Right hindlimb (tissue), 1 donor: ENCODE measurements around the gene TOP3B.
"Not testable (repeated sequence)": the region's sequence is repeated elsewhere in the genome, so short reads cannot be mapped to it uniquely, and the experiment has no call there.

Experiments used
- DNase-seq: peaks from one replicate; pipeline ENCODE4 v3.0.0-alpha.2; 2018

TOP3B gene

DNA sequence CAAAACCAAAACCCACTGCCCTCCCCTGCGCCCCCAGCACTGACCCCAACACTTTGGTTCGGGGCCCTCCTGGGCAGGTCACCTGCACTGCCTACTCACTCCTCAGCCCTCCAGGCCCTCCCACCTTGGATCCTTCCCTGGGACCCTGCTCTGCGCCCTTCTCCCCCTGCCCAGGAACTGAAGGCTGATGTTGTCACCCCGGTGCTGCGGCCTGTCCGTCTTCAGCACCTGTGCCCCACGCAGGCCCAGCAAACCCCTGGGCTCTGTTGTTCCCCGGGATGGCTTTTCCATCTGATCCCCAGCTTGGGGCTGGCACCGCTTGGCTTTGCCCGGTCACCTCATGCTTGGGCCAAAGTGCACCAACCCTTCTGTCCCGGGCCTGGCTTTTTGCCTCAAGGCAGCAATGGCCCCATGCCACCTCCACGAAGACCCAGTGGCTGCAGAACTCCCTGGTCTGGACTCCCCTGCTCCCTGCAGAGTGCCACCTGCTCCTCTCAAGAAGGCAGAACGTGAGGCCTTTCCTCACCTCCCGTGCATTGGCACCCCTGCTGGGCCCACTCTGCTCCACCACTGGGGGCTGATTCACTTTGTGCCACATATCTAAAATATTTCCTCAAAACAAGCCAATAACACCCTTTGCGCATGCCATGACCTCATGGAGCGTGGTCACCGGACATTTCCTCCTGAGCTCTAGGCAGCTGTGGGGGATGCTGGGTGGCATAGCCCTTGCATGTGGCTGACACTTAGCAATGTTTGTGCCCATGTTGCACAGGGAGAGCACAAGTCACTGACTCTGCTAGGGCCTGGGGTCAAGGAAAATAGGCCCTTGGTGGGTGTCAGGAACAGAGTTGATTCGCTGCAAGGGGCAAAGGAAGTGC is 38.8 kb downstream of the TOP3B start:
- DNase-seq, result no peak

DNA sequence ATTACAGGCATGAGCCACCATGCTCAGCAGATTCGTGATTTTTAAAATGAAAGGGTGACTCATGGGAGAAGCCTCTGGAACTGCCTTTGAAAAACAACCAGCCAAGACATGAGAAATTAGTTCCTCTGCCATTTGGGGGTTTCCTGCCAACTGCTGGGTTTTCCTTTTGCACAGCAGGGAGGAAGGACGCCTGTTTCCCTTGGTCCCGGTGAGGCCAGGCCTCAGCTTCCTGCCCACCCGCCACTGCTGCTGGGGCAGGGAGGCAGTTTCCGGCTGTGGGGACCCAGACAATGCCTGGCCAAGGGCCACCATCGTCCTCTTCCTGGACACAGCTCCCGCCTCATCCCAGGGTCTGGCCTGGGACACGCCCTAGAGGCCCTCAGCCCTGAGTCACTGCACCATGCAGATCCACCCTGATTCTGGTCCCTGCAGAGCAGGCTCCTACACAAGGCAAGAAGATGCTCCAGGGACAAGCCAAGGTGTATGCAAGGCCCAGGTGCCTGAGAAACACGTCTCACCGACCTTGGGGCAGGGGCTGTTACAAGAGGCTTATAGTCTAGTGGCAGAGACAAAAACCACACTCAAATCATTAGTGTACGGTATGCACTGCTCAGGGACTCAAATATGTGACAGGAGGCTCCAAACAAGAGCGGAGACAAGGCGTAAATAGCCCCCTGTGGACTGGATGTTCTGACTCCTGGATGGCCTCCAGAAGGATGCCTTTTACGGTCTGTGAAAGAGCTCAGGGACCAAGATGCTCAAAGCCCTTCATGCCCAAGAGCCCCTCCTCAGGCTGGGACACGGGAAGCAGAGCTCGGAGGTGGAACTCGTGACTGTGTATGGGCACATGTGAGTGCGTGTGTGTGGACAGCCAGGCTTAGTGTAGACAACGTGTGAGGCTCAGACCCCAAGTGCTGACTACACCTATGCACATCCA is 39.9 kb downstream of the TOP3B start:
- DNase-seq, result peak; percentile 78

DNA sequence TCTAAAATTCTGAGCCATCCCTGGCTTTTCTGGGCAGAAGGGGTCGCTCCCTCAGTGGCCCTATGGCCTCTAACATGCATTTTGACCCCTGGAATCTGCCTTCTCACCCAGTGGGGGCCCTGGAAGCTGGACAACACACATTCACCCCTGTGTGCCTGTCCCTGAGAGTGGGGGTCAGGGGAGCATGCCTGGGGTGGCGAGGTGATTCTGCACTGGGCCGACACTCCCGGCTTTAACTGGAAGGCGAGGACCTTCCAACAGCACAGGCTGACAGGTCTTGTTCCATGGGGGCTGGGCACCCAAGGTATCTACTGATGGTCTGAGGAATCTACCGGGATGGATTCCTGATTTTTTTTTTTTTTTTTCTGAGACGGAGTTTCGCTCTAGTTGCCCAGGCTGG is 40.7 kb downstream of the TOP3B start:
- no peak for DNase-seq

DNA sequence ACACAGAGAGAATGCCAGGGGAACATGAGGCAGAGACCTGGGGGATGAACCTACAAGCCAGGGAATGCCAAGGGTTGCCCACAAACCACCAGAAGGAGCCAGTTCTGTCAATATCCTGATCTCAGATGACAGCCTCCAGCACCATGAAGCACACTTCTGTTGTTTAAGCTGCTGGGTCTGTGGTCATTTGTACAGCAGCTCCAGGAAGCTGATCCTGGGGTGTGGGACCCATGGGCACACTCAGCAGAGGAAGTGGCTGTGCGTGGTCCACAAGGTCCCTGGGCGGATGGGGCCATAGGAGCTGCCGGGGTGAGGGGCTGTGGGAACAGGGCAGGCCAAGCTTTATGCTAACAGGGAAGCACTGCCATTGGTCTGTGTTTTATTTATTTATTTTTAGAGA is 42.1 kb downstream of the TOP3B start:
- no peak for DNase-seq

- DNase-seq, result not testable (repeated sequence)
Observed at GRCh38 chr22:21939935-21940334, 42.7 kb downstream of the TOP3B start.

GRCh38 chr22:21939461-21939913 is 43.1 kb downstream of the TOP3B start:
- DNase-seq, result peak; percentile 39

- no peak for DNase-seq
Observed at GRCh38 chr22:21938906-21939305, 43.7 kb downstream of the TOP3B start.

DNA sequence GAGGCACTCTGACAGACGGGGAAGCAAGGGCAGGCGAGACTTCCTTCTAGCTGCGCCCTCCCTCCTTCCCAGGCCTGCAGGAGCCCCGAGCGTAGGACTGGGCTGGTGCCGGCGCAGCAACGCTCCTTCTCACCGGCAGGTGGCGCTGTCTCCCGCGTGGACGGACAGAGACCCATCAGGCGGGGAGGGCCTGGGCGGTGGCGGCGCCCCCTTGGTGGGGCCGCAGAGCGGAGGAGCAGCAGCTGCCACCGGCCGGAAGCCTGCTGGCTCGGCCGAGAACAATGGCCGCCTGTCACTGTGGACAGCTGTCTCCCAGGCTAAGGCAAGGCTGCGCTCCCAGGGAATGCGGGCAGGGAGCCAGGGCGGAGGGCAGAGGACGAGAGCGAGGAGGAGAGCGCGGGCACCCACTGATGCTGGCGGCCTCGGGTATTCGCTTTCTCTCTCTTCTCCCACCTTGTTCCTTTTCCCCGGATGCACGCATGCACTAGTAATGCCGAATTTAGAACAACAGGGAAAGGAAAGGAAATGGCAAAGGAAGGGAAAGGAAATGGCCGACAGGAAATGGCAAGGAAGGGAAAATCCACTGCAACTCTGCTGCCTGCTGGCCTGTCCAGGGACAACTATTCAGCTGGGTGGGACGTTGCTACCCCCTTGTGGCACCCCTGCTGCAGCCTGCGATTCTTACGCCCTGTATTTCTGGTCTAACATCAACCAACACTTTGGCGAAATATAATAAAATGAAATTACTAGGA is 44.3 kb downstream of the TOP3B start:
- DNase-seq, result peak; percentile 96

- DNase-seq, result no peak
Observed at GRCh38 chr22:21937821-21938070, 44.8 kb downstream of the TOP3B start.

DNA sequence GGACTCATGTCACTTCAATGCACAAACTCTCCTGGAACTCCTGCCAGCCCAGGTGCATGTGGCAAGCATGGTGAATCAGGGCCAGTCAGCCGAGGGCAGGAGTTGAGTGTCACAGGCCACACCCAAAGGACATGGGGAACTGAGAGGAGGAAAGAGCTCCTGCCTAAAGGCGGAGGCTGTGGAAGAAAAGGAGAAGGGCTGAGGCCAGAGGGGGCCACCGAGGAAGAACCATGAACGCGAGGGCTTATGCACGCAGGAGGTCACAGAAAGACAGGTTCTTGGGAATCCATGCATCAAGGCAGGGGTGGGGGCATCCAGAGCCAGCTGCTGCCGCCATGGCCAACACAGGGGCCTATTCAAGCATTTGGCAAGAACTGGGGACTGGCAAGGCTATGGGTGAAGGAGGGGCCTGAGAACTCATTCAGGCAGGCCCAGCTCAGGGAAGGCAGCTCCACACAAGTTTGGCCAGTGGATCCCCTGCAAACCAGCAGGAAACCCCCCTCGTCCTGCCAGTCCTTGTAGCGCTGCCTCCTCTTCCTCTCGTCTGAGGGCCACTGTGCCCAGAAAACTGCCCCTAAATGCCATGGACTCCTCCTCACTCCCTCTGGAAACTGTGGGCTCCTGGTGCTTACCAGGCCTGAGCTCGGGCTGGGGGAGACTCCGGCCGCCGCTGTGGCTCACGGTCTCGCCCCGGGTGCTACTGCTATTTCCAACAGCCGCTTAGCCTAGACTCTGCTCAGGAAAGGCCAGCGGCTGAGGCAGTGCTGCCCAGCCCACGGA is 45.4 kb downstream of the TOP3B start:
- peak; percentile 78 for DNase-seq

GRCh38 chr22:21936151-21936775 is 46.3 kb downstream of the TOP3B start:
- DNase-seq, result no peak

DNA sequence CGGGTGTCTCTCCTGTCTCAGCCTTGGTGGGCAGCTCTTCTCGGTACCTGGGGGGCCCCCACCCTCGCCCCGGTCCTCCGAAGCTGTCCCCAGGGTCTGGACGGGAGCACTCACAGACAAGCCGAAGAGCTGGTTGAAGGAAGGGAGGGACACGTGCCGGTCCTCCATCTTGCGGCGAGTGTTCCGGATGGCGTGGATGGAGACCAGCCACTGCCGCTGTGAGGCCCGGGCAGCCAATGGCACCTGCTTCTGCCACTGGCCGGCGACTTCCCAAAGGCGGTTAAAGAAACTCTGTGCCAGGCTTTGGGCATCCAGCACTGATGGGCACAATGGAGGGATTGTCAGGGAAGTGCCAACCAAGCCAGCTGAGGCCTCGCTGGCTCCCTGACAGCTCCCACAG is 48.7 kb downstream of the TOP3B start:
- no peak for DNase-seq

DNA sequence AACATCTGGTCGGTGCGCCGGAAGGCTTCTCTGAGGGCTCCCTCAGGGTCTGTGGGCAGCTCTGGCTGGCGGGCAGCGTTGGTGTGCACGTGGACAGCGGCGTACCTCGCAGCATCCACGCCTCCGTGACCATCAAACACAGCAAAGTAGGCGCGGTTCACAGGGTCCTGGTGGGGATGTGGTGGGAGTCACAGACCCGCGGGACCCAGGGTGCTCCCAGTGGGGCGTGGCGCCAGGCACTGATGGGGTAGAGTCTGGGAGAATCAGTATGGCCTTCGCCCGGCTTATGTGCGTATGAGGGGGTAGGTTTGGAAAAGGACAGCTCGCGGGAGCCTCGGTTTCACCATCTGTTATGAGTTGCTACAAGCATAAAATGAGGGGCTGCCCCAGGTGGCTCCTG is 49.2 kb downstream of the TOP3B start:
- no peak for DNase-seq

DNA sequence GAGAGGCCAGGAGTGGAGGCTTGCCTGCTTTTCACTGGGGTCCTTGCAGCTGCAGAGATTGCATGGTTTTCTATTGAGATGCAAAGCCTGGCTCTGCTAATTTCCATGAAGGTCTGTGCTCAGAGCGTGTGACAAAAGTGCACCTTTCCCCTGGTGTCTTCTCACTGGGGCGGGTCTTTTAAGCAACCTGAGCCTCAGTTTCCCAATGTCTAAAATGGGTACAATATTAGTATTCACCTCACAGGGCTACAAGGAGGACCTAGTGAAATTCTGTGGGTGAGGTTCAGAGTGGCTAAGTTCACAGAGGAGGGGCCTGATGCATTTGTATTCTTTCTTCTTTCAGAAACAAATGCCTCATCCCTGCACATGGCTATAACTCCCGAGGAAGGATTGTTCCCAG is 50.2 kb downstream of the TOP3B start:
- DNase-seq, result no peak

- DNase-seq, result no peak
Observed at GRCh38 chr22:21931056-21931455, 51.5 kb downstream of the TOP3B start.

GRCh38 chr22:21929253-21929652 is 53.3 kb downstream of the TOP3B start:
- DNase-seq, result no peak

- no peak for DNase-seq
Observed at GRCh38 chr22:21928048-21928447, 54.5 kb downstream of the TOP3B start.

- DNase-seq, result no peak
Observed at GRCh38 chr22:21927174-21927823, 55.3 kb downstream of the TOP3B start.

DNA sequence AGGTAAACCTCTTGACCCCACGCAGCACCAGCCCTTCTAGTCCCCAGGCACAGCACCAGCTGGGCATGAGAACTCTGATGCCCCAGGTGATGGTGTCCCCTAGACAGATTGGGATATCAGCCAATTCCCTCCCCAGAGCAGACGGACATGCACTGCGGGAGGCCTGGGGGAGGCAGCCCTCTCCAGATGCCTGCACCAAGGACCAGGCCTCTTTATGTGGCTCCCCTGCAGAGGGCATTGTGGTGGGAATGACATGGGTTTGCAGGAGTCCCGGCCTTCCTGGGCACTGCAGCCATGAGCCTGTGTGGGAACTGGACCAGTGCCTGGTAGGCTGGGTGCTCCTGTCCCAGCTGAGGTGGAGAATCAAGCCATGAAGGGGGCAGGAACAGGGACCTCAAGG is 55.9 kb downstream of the TOP3B start:
- DNase-seq, result no peak

DNA sequence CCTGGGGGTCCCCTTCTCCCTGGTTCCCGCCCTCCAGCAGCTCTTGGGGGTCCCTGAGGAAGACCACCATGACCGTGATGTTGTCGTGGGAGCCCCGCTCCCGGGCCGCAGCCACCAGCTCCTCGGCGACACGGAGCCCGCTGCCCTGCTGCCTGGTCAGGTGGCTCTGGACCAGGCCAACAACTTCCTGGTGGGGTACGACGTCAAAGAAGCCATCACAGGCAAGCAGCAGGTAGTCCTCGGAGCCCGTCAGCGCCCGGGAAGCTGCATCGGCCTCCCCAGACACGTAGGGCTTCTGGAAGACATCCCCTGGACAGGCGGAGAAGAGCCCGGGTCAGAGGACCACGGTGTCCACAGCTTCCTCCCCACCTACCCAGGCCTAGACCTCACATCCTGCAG is 59.4 kb downstream of the TOP3B start:
- DNase-seq, result no peak

- DNase-seq, result no peak
Observed at GRCh38 chr22:21922370-21923162, 60.0 kb downstream of the TOP3B start.
